Ovary (tissue), 3 donors: ENCODE data around the gene FANCL.

Experiments used
- CTCF ChIP-seq, 3 donors: fragments of 450-650 bp in 2 of 3; fragments of 200-600 bp in 1 of 3; IDR thresholded peaks; one replicate each; pipeline versions ENCODE4 v1.5.1 to v1.8.0; 2016 to 2022; ENCODE audit warnings: antibody characterized with exemption in 3 of 3, mild to moderate bottlenecking in 1 of 3
- POLR2A ChIP-seq: fragments of 450-650 bp; IDR thresholded peaks from one replicate; pipeline ENCODE4 v1.6.1; 2017; ENCODE audit warnings: antibody characterized with exemption, mild to moderate bottlenecking, moderate library complexity
- donor health status: DM: no; HTN: no; CAD: no.

- TF ChIP-seq POLR2A (no peak), CTCF (IDR thresholded peaks at IDR 0.05) (no peak)
Observed at GRCh38 chr2:58197894-58198293, 43.2 kb downstream of the FANCL start.
